Stimulated activated CD4-positive, alpha-beta T cell treated with anti-CD3 and anti-CD28 coated beads, Interleukin-4, amount 100 ng/mL, for 24 hours (primary cell): Measurements from ENCODE around the gene LCA5L.
A peak's percentile ranks its signal among the peaks of the same experiment; 100 is the strongest.
"Not testable (repeated sequence)": the region's sequence is repeated elsewhere in the genome, so short reads cannot be mapped to it uniquely, and the experiment has no call there.

ENCODE experiments used
- DNase-seq: peaks from one replicate; pipeline ENCODE4 v3.0.0-alpha.2; 2020

The LCA5L gene

GRCh38 chr21:39451332-39452206, 6.0 kb upstream of the LCA5L start, which contains the start of gene SH3BGR:
Gene SH3BGR, plus strand, starts transcription at chr21:39451970. Its CDS starts 127 bp downstream, at chr21:39452097.
- no peak for DNase-seq

GRCh38 chr21:39447264-39447663, 1.7 kb upstream of the LCA5L start:
- no peak for DNase-seq

GRCh38 chr21:39444421-39445180, 977 bp downstream of the LCA5L start:
- no peak for DNase-seq

- DNase-seq, result peak; percentile 44
These were observed 3.8 kb downstream of the LCA5L start for GRCh38 chr21:39441502-39442475.

- DNase-seq, result no peak
These were observed 6.3 kb downstream of the LCA5L start for GRCh38 chr21:39439232-39439631.

- DNase-seq, result no peak
These were observed 10.6 kb downstream of the LCA5L start for GRCh38 chr21:39434950-39435349.

GRCh38 chr21:39430954-39431353, 14.6 kb downstream of the LCA5L start:
- no peak for DNase-seq

GRCh38 chr21:39430457-39430856, 15.1 kb downstream of the LCA5L start:
- no peak for DNase-seq

GRCh38 chr21:39430016-39430415, 15.6 kb downstream of the LCA5L start:
- no peak for DNase-seq

GRCh38 chr21:39429445-39429844, 16.1 kb downstream of the LCA5L start:
- no peak for DNase-seq

- no peak for DNase-seq
These were observed 22.9 kb downstream of the LCA5L start for GRCh38 chr21:39422527-39423241.

GRCh38 chr21:39419204-39419603, 26.4 kb downstream of the LCA5L start:
- not testable (repeated sequence) for DNase-seq

GRCh38 chr21:39406065-39406464, 39.5 kb downstream of the LCA5L start:
- DNase-seq, result no peak

- no peak for DNase-seq
These were observed 45.4 kb downstream of the LCA5L start for GRCh38 chr21:39400173-39400572.

- no peak for DNase-seq
These were observed 47.8 kb downstream of the LCA5L start for GRCh38 chr21:39397646-39398385.

GRCh38 chr21:39392981-39393380, 52.6 kb downstream of the LCA5L start:
- no peak for DNase-seq

- DNase-seq, result no peak
These were observed 55.3 kb downstream of the LCA5L start for GRCh38 chr21:39390212-39390765.

- DNase-seq, result no peak
These were observed 56.8 kb downstream of the LCA5L start for GRCh38 chr21:39388811-39389155.

- peak; percentile 91 for DNase-seq
These were observed 57.4 kb downstream of the LCA5L start for GRCh38 chr21:39388038-39388810.

- DNase-seq, result peak; percentile 94
These were observed 58.0 kb downstream of the LCA5L start for GRCh38 chr21:39387461-39388037.
